ENCODE measurements around the gene SLCO2A1.

The SLCO2A1 gene

GRCh38 chr3:134060561-134061385 is 31.0 kb upstream of the SLCO2A1 start:
- no peak for DNase-seq (ENCODE audit: low read depth in 2 of 2)

DNA sequence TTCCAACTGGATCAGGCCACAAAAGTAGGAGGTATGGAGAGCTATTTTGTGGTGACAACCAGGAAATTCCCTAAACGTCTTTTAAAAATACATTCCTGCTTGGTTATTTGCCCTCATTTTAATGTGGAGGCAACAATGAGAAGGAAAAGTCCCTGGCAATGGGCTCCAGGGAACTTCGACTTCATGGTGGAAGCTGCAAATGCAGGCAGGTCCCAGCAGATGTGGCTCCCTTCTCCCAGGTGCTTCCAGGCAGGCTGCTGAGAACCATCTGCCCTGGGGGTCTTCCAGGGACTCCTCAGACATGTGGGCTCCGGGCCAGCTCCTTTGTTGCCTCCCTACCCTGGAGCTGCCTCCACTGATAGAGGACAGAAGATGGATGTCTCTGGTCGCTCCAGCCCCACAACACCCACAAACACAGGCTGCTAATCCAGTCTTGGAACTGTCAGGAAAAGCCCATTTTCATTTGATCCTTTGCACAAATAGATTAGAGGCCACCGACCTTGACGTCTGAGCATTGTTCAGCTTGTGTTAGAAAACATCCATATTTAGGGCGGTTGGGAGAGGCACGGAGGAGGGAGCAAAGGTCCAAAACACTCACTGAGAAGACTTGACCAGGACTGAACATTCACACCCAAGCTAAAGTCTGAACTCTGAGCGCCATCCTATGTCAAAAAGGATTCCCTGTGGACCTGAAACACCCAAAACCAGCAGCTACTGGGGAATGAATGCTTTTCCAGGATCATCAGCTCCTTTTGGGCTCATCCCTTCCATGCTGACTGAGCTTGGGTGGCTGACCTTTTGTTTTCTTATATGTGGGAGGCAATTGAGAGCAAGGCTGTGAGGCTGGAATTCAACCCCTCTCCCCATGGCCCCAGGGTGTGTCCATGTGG is 30.2 kb upstream of the SLCO2A1 start:
- no peak for DNase-seq (ENCODE audit: low read depth in 2 of 2)

DNA sequence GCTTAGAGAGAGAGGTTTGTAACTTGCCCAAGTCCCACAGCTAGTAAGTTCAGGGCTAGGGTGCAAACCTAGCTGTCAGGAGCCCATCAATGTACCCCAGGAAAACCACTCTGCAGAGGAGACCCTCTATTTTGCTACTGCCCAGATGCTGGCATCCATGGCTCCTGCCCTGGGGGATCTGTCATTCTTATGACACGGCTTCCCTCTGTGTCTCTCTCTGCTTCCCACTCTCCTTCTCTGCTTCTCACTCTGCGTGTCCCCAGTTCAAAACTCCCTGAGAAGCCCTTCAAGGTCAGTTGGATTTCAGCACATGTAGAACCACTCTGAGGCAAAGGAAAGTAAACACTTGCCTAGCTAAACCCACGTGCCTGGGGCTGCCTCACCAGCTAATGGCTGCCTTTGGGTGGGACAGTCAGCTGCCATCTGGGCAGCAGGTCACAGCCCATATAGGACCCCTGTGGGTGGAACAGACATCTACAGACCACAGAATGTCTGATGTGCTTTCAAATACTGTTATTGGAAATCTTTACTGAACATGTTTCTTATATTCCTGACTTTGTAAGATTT is 29.4 kb upstream of the SLCO2A1 start:
- no peak for DNase-seq (ENCODE audit: low read depth in 2 of 2)

- DNase-seq (ENCODE audit: low read depth in 2 of 2) = no peak
These were observed 28.0 kb upstream of the SLCO2A1 start for GRCh38 chr3:134057654-134058110.

GRCh38 chr3:134057006-134057653 is 27.4 kb upstream of the SLCO2A1 start:
- no peak for DNase-seq (ENCODE audit: low read depth in 2 of 2)

- DNase-seq (ENCODE audit: low read depth in 2 of 2) = no peak
These were observed 26.8 kb upstream of the SLCO2A1 start for GRCh38 chr3:134056464-134056891.

DNA sequence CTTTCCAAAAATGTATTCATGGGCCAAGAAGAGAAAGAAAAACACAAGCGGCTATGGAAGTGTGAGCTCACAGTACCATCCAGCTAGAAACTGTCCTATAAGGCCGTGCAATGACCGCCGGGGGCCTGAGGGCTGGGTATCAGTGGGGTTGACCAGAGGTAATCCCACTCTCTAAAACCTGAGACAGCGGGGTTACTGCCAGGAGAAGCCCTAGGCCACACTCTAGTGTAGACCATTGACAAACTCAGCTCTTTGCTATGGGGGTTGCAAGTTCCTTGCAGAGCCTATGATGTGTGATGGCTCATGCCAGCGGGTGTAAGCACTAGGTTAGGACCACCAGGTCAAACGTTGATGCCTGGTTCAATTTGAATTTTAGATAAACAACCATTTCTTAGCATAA is 25.9 kb upstream of the SLCO2A1 start:
- no peak for DNase-seq (ENCODE audit: low read depth in 2 of 2)

GRCh38 chr3:134054881-134055280 is 25.2 kb upstream of the SLCO2A1 start:
- DNase-seq (ENCODE audit: low read depth in 2 of 2) = no peak

GRCh38 chr3:134054231-134054630 is 24.5 kb upstream of the SLCO2A1 start:
- no peak for DNase-seq (ENCODE audit: low read depth in 2 of 2)

GRCh38 chr3:134052370-134052769 is 22.6 kb upstream of the SLCO2A1 start:
- DNase-seq (ENCODE audit: low read depth in 2 of 2) = no peak

GRCh38 chr3:134049676-134050075 is 20.0 kb upstream of the SLCO2A1 start:
- no peak for DNase-seq (ENCODE audit: low read depth in 2 of 2)

DNA sequence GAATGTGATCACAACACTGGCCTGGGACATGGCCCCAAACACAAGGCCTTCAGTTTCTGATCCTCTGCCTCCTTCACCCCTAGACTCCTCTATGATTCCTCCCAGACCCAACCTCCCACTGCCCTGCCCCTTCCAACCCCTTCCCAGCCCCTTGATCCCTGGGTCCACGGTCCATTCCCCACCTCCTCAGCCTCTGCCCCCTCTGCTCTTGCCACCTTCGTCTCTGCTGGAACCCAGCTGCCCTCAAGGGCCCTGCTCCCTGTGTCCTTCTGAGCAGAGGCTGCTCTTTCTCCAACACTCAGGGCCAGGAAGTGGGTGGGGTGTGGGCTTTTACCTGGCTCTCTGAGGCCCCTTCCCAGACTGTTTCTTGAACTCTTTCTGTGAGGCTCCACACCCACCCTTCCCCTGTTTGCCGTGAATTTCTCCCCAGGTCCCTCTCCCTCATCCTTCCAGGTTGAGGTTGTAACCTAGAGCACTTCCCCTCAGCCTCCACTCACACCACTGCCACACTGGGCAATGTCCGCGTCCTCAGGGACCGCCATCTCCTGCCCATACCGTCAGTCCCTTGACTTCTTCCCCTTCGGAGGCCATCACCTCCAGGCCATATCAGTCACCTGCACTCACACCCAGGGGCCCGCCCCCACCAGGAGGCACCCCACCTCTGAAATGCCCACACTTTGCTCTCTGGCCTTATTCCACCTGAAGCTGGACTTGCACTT is 18.7 kb upstream of the SLCO2A1 start:
- no peak for DNase-seq (ENCODE audit: low read depth in 2 of 2)

- no peak for DNase-seq (ENCODE audit: low read depth in 2 of 2)
These were observed 14.7 kb upstream of the SLCO2A1 start for GRCh38 chr3:134044459-134044858.

- DNase-seq (ENCODE audit: low read depth in 2 of 2) = no peak
These were observed 10.3 kb upstream of the SLCO2A1 start for GRCh38 chr3:134040066-134040465.

- no peak for DNase-seq (ENCODE audit: low read depth in 2 of 2)
These were observed 9.6 kb upstream of the SLCO2A1 start for GRCh38 chr3:134039161-134039862.

DNA sequence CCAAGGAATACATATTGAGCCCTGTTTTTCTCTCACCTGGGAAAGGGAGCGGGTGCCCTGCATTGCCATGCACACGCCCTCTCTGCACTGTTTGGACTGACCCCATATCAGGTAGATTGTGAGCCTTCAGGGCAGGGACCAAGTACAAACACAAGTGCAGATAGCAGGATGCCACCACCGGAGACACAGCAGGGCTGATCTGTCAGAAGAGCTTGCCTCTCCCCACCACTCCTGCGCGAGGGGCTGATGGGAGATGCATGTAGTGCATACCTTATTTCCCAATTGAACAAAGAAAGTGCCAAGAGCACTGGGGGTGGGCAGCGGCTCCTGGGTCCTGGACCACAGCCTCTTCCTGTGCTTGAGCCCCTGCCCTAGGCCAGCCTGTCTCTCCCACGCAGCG is 9.0 kb upstream of the SLCO2A1 start:
- DNase-seq (ENCODE audit: low read depth in 2 of 2) = no peak

DNA sequence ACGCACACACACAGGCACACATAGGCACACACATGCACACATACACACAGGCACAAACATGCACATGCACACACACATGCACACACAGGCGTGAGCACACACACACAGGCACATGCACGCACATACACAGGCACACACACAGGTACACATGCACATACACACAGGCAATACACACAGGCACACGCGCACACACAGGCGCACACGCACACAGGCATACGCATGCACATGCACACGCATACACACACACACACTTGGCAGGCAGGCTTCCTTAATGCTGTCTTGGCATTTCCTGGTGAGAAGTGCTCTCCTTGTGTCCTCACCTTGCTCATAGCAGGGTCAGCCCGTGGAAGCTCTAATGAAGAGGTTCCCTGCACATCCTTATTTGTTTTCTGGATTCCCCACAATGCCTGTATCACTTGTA is 8.4 kb upstream of the SLCO2A1 start:
- no peak for DNase-seq (ENCODE audit: low read depth in 2 of 2)

- no peak for DNase-seq (ENCODE audit: low read depth in 2 of 2)
These were observed 7.4 kb upstream of the SLCO2A1 start for GRCh38 chr3:134037168-134037567.

DNA sequence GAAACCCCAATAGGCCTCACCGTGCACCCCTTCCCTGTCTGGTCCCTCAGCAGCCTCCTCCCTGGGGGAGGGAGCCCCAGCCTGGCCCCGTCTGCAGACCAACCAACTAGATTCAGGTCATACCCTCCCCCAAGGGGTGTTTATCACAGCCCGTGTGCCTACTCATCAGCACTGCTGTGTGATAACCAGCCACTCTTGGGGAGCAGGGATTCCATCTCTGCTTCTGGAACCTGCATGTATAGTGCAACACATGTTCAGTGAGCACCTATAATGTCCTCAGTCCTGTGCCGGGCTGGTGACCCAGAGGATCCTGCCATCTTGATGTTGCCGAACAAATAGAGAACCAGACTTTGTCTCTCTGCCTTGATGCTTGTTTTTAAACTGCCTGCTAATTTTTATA is 6.6 kb upstream of the SLCO2A1 start:
- no peak for DNase-seq (ENCODE audit: low read depth in 2 of 2)

DNA sequence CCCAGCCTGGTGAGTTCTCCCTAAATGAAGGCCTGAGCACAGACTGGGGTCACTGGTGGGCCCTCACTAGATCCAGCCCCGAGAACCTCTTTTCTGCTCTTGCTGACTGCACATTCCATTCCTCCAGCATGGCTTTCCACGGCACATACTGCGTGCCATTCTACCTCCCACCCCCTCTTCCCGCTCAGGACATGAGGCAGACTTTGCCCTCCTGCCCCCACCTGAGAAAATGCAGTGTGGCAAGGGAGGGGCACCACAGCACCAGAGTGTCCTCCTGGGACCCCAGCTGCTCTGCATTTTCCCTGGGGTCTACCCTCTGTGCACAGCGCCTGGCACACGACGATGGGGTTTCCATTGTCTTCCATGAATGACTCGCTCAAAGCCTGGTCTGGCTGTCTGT is 6.1 kb upstream of the SLCO2A1 start:
- no peak for DNase-seq (ENCODE audit: low read depth in 2 of 2)
